IMR-90 (cell line): ENCODE results near the gene FAM209B. TPM values are rescaled to one million over a fixed set of nuclear protein-coding genes. Genes with fewer than 3 reads are reported as not detected.

ENCODE experiments used
- ATAC-seq: fragments of 200-7000 bp; cut with Tn5 transposase; 2 replicates; pipeline ENCODE4 v1.9.1; 2020; ENCODE audit warnings: low read depth, mild to moderate bottlenecking, moderate library complexity
- BruUV-seq: library from RNA; stranded (reverse); fragments of 400-500 nt; replicated peaks from 2 replicates; lab custom pipeline; 2021; lab: Mats Ljungman, UMichigan
- CTCF ChIA-PET: fragments of 300-600 bp; formaldehyde crosslinking; extraction: SDS; loops from one replicate; lab custom pipeline; 2021; ENCODE audit warnings: antibody characterized with exemption; lab: Yijun Ruan, JAX
- POLR2A ChIA-PET: fragments of 300-600 bp; sonication (Branson Sonifier 250); formaldehyde crosslinking; loops from one replicate; lab custom pipeline; 2022; ENCODE audit warnings: antibody characterized with exemption; ENCODE audit not compliant: unreplicated experiment; lab: Charles Lee
- DNase-seq: peaks from one replicate; pipeline ENCODE4 v3.0.0; 2013
- H2AFZ ChIP-seq: replicated peaks from 2 replicates; pipeline ENCODE3; 2013; ENCODE audit warnings: low read length, mild to moderate bottlenecking; ENCODE audit not compliant: poor library complexity
- H2AK5ac ChIP-seq: 2 replicates; pipeline ENCODE4 v1.6.1; 2013; ENCODE audit warnings: low read depth, low read length, inconsistent platforms
- H2AK9ac ChIP-seq: replicated peaks from 2 replicates; pipeline ENCODE3; 2013; ENCODE audit warnings: mild to moderate bottlenecking, low read depth, low read length, moderate library complexity; ENCODE audit not compliant: poor library complexity
- H2BK120ac ChIP-seq: 2 replicates; pipeline ENCODE4 v1.6.1; 2013; ENCODE audit warnings: low read depth, low read length, inconsistent platforms
- H2BK15ac ChIP-seq: 3 replicates; pipeline ENCODE4 v1.6.1; 2013; ENCODE audit warnings: low read depth, low read length, inconsistent platforms
- H2BK20ac ChIP-seq: 2 replicates; pipeline ENCODE4 v1.6.1; 2013; ENCODE audit warnings: low read depth, mild to moderate bottlenecking, inconsistent platforms, low read length, moderate library complexity
- H2BK5ac ChIP-seq: 2 replicates; pipeline ENCODE4 v1.6.1; 2013; ENCODE audit warnings: mild to moderate bottlenecking, low read depth, low read length, inconsistent platforms; ENCODE audit not compliant: poor library complexity, severe bottlenecking
- H3K14ac ChIP-seq: replicated peaks from 2 replicates; pipeline ENCODE4 v1.6.1; 2013; ENCODE audit warnings: low read depth, low read length, inconsistent platforms
- H3K18ac ChIP-seq: 2 replicates; pipeline ENCODE4 v1.6.1; 2013; ENCODE audit warnings: low read depth, low read length, control low read depth
- H3K23ac ChIP-seq: 2 replicates; pipeline ENCODE4 v1.6.1; 2013; ENCODE audit warnings: low read depth, low read length, inconsistent platforms
- H3K27ac ChIP-seq: 2 replicates; pipeline ENCODE4 v1.5.1; 2013; ENCODE audit warnings: mild to moderate bottlenecking, control low read depth, low read length; ENCODE audit not compliant: insufficient read depth
- H3K27me3 ChIP-seq: 2 replicates; pipeline ENCODE4 v1.6.1; 2013; ENCODE audit warnings: low read length; ENCODE audit not compliant: control insufficient read depth, insufficient read depth
- H3K36me3 ChIP-seq: 2 replicates; pipeline ENCODE4 v1.6.1; 2013; ENCODE audit warnings: low read length, mixed read lengths; ENCODE audit not compliant: control insufficient read depth, insufficient read depth
- H3K4ac ChIP-seq: 2 replicates; pipeline ENCODE4 v1.6.1; 2013; ENCODE audit warnings: low read depth, low read length, inconsistent platforms
- H3K4me1 ChIP-seq: 2 replicates; pipeline ENCODE4 v1.6.1; 2013; ENCODE audit warnings: low read length, mixed read lengths; ENCODE audit not compliant: control insufficient read depth, insufficient read depth
- H3K4me2 ChIP-seq: 2 replicates; pipeline ENCODE4 v1.6.1; 2013; ENCODE audit warnings: low read depth, mild to moderate bottlenecking, control low read depth, low read length, moderate library complexity
- H3K4me3 ChIP-seq: 2 replicates; pipeline ENCODE4 v1.5.1; 2013; ENCODE audit warnings: low read depth, mild to moderate bottlenecking, control low read depth, low read length, moderate library complexity; ENCODE audit not compliant: insufficient read depth
- H3K56ac ChIP-seq: 2 replicates; pipeline ENCODE4 v1.6.1; 2013; ENCODE audit warnings: low read length, inconsistent platforms; ENCODE audit not compliant: insufficient read depth; ENCODE audit errors: extremely low read depth
- H3K79me1 ChIP-seq, 2 experiments: 2 replicates each; pipeline ENCODE4 v1.6.1; 2013; ENCODE audit warnings: low read length in 2 of 2, inconsistent platforms in 1 of 2, low read depth in 1 of 2
- H3K9ac ChIP-seq: 2 replicates; pipeline ENCODE4 v1.6.1; 2013; ENCODE audit warnings: low read depth, low read length, control low read depth
- H3K9me1 ChIP-seq: 2 replicates; pipeline ENCODE4 v1.6.1; 2013; ENCODE audit warnings: low read length, inconsistent platforms; ENCODE audit not compliant: insufficient read depth
- H3K9me3 ChIP-seq: 2 replicates; pipeline ENCODE4 v1.6.1; 2013; ENCODE audit warnings: low read length; ENCODE audit not compliant: control insufficient read depth, insufficient read depth
- H4K20me1 ChIP-seq: 2 replicates; pipeline ENCODE4 v1.6.1; 2013; ENCODE audit warnings: low read length, inconsistent platforms; ENCODE audit not compliant: insufficient read depth
- H4K5ac ChIP-seq: 2 replicates; pipeline ENCODE4 v1.6.1; 2013; ENCODE audit warnings: mild to moderate bottlenecking, low read depth, low read length, control low read depth
- H4K8ac ChIP-seq, 2 experiments: 2 replicates each; pipeline ENCODE4 v1.6.1; 2013; ENCODE audit warnings: low read depth in 2 of 2, low read length in 2 of 2, control low read depth in 1 of 2, inconsistent platforms in 1 of 2
- H4K91ac ChIP-seq: 2 replicates; pipeline ENCODE4 v1.6.1; 2013; ENCODE audit warnings: low read depth, low read length, inconsistent platforms; ENCODE audit not compliant: insufficient read depth
- CHD1 ChIP-seq: IDR thresholded peaks from 2 replicates; pipeline ENCODE4 v1.6.1; 2012; ENCODE audit warnings: low read depth, low read length, improper control_type of control experiment
- RAD21 ChIP-seq: IDR thresholded peaks from 2 replicates; pipeline ENCODE4 v1.6.1; 2012; ENCODE audit warnings: low read length, improper control_type of control experiment
- RFX5 ChIP-seq: IDR thresholded peaks from 2 replicates; pipeline ENCODE4 v1.8.0; 2012; ENCODE audit warnings: low read depth, mild to moderate bottlenecking, low read length, moderate library complexity
- SMC3 ChIP-seq: fragments of 150-350 bp; IDR thresholded peaks from 2 replicates; pipeline ENCODE4 v1.6.1; 2016; ENCODE audit warnings: low read depth, mild to moderate bottlenecking, antibody characterized with exemption, low read length, moderate library complexity
- WGBS, 2 experiments: methylation state at CpG; one replicate each; pipeline versions ENCODE4 v1.1.5 to v1.1.7; 2013; ENCODE audit warnings: missing lambda C conversion rate in 2 of 2; ENCODE audit not compliant: insufficient read length in 1 of 2; ENCODE audit errors: extremely low coverage in 2 of 2; 5-methylcytosine and 5-hydroxymethylcytosine counted together
- dilution Hi-C: fragments of 300-500 bp; cut with HindIII; formaldehyde crosslinking; loops from one replicate; pipeline ENCODE4 v1.14.3; 2018; ENCODE audit warnings: low sequenced_read_pairs; ENCODE audit not compliant: unreplicated experiment
- in situ Hi-C: fragments of 300-500 bp; cut with MboI; formaldehyde crosslinking; loops from 3 replicates; pipeline ENCODE4 v1.14.3; 2019; ENCODE audit warnings: low sequenced_read_pairs, inconsistent platforms, mixed read lengths
- intact Hi-C: fragments of 100-400 bp; cut with micrococcal nuclease; formaldehyde crosslinking; loops from 2 replicates; pipeline ENCODE4 v1.10.0; 2022
- polyA plus RNA-seq, 3 experiments: library from polyadenylated mRNA; depleted of rRNA; stranded (reverse); fragments of >200 nt; gene quantifications; 2 replicates each; pipeline ENCODE4 v1.2.3, GENCODE V29; 2012; ENCODE audit warnings: low replicate concordance in 1 of 3
- total RNA-seq: library from RNA; depleted of rRNA; stranded (reverse); fragments of >200 nt; gene quantifications from 2 replicates; pipeline ENCODE4 v1.2.3, GENCODE V29; 2012
- TF ChIP-seq, protein P1 (sequence below): conservative IDR thresholded peaks from 2 replicates; pipeline ENCODE4 v1.5.1; 2012; ENCODE audit warnings: mild to moderate bottlenecking, low read depth, low read length, improper control_type of control experiment

FAM209B gene
- total and polyA plus RNA-seq, 2 of the 4 experiments (the other 2 are of a cell fraction) = 0.24 TPM; not detected in 1

DNA sequence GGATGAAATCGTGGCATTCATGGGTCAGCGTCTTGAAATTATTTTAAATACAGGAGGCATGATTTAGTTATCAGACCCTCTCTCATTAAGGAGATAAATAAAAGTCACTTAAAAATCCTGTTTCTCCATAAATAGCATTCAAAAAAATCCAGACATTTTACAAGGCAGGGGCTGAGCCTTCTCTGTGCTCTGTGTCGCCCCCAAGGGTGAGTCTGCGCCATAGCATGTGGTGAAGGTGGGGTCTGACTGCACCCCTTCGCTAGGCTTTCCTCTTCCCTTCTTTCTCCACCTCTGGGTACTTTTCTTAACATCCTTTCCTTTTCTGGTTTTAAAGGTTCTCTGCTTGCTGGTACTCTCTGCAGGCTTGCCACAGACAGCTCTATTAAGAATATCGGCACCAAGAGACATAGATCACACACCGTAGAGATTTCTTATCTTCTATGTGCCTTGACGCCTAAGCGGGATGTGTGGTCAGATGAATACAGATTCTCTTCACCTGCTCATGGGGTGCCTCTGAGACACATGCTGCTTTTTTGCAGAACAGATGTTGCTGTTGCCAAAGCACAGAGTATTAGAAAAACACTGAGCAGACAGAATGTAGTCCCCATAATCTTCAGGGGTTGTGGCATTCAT lies 28.6 kb upstream of the FAM209B start:
- Histone ChIP-seq H3K14ac (no peak overlapping the region), H4K20me1 (0 out of 2 replicates have a peak, but pooled peaks cover 5% of the 10 kb centered on the region), H3K9me1 (no peaks in the 10 kb centered on the region; the same call in 1 of the 2 replicates), H3K9ac (no peak overlapping the region), H3K4me3 (no peak overlapping the region), H3K4me1 (no peaks in the 10 kb centered on the region), H3K27me3 (no peaks in the 10 kb centered on the region), H2AK5ac (no peak overlapping the region), H3K36me3 (peaks cover 19% of the 10 kb centered on the region; the same call in 1 of the 2 replicates), H3K9me3 (no peaks in the 10 kb centered on the region), H4K91ac (no peak overlapping the region), H3K23ac (no peak overlapping the region), H2BK20ac (no peak overlapping the region), H2BK120ac (no peak overlapping the region), H3K79me1 (peaks cover 28 to 40% of the 10 kb centered on the region in 2 experiments), H2AK9ac (no peak overlapping the region), H3K56ac (no peak overlapping the region), H3K4ac (no peak overlapping the region), H3K18ac (no peak overlapping the region), H4K8ac (no peak overlapping the region), H4K5ac (no peak overlapping the region), H3K4me2 (no peak overlapping the region), H2BK15ac (no peak overlapping the region), H2AFZ (no peak overlapping the region), H2BK5ac (no peak overlapping the region), H3K27ac (no peak overlapping the region)
- no peak for DNase-seq
- 0 out of 2 replicates have a peak, but pooled peaks have one; percentile 7 for TF ChIP-seq SMC3
- no peak for TF ChIP-seq CHD1
- TF ChIP-seq, protein P1, sequence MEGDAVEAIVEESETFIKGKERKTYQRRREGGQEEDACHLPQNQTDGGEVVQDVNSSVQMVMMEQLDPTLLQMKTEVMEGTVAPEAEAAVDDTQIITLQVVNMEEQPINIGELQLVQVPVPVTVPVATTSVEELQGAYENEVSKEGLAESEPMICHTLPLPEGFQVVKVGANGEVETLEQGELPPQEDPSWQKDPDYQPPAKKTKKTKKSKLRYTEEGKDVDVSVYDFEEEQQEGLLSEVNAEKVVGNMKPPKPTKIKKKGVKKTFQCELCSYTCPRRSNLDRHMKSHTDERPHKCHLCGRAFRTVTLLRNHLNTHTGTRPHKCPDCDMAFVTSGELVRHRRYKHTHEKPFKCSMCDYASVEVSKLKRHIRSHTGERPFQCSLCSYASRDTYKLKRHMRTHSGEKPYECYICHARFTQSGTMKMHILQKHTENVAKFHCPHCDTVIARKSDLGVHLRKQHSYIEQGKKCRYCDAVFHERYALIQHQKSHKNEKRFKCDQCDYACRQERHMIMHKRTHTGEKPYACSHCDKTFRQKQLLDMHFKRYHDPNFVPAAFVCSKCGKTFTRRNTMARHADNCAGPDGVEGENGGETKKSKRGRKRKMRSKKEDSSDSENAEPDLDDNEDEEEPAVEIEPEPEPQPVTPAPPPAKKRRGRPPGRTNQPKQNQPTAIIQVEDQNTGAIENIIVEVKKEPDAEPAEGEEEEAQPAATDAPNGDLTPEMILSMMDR = peak; percentile 34
- no peak for TF ChIP-seq RFX5
- peak; percentile 41 for TF ChIP-seq RAD21
- intact Hi-C loops = no loop called here
- in situ Hi-C loops = no loop called here
- BruUV-seq = no TSS peak
- CTCF ChIA-PET = no interaction called here
- peak; percentile 51; the same call in 1 of the 2 replicates for ATAC-seq
- dilution Hi-C loops = no loop called here
- WGBS, 2 experiments = no CpG with 5 or more reads among the region's 9 CpGs
- POLR2A ChIA-PET = no interaction called here
